Embryonic facial prominence (tissue), 1 donor: ENCODE data around the gene GPR141.
"Not testable (repeated sequence)": the region's sequence is repeated elsewhere in the genome, so short reads cannot be mapped to it uniquely, and the experiment has no call there.

Experiments
- DNase-seq: peaks from one replicate; pipeline ENCODE4 v3.0.0-alpha.2; 2016; ENCODE audit errors: extremely low spot score

The GPR141 gene

GRCh38 chr7:37686556-37687345 lies 3.2 kb downstream of the GPR141 start:
- DNase-seq: no peak

- no peak for DNase-seq
Observed at GRCh38 chr7:37690206-37690605, 6.6 kb downstream of the GPR141 start.

- DNase-seq: no peak
Observed at GRCh38 chr7:37694208-37695094, 10.9 kb downstream of the GPR141 start.

- no peak for DNase-seq
Observed at GRCh38 chr7:37698276-37698675, 14.7 kb downstream of the GPR141 start.

- DNase-seq: no peak
Observed at GRCh38 chr7:37698782-37699181, 15.2 kb downstream of the GPR141 start.

- no peak for DNase-seq
Observed at GRCh38 chr7:37701769-37702168, 18.2 kb downstream of the GPR141 start.

- no peak for DNase-seq
Observed at GRCh38 chr7:37703361-37703760, 19.8 kb downstream of the GPR141 start.

GRCh38 chr7:37704328-37704833 lies 20.8 kb downstream of the GPR141 start:
- DNase-seq: not testable (repeated sequence)

- no peak for DNase-seq
Observed at GRCh38 chr7:37705976-37706375, 22.4 kb downstream of the GPR141 start.

- no peak for DNase-seq
Observed at GRCh38 chr7:37706804-37707203, 23.2 kb downstream of the GPR141 start.

GRCh38 chr7:37707754-37708485 lies 24.4 kb downstream of the GPR141 start:
- DNase-seq: no peak

- no peak for DNase-seq
Observed at GRCh38 chr7:37709631-37710509, 26.3 kb downstream of the GPR141 start.

GRCh38 chr7:37713613-37714012 lies 30.0 kb downstream of the GPR141 start:
- DNase-seq: no peak

GRCh38 chr7:37714606-37715005 lies 31.0 kb downstream of the GPR141 start:
- no peak for DNase-seq

GRCh38 chr7:37718585-37718984 lies 35.0 kb downstream of the GPR141 start:
- DNase-seq: no peak

- no peak for DNase-seq
Observed at GRCh38 chr7:37719077-37719476, 35.5 kb downstream of the GPR141 start.

GRCh38 chr7:37724732-37725131 lies 41.2 kb downstream of the GPR141 start:
- no peak for DNase-seq

GRCh38 chr7:37726016-37726415 lies 42.5 kb downstream of the GPR141 start:
- DNase-seq: no peak

GRCh38 chr7:37728747-37729146 lies 45.2 kb downstream of the GPR141 start:
- DNase-seq: no peak

GRCh38 chr7:37729181-37729580 lies 45.6 kb downstream of the GPR141 start:
- no peak for DNase-seq

GRCh38 chr7:37730501-37730900 lies 46.9 kb downstream of the GPR141 start:
- no peak for DNase-seq
